Activated T-helper 2 cell treated with anti-CD3 and anti-CD28 coated beads, Interferon-gamma antibody, Interleukin-2, Interleukin-4, amounts not matched to agents 10 μg/mL and 5 μg/mL and 100 μg/mL, durations not matched to agents 14 hours and 24 hours and 36 hours (primary cell): ENCODE results near the gene DCUN1D2. TPM values are rescaled to one million over a fixed set of nuclear protein-coding genes. Genes with fewer than 3 reads are reported as not detected.
A peak's percentile ranks its signal among the peaks of the same experiment; 100 is the strongest.

ENCODE experiments used
- DNase-seq: peaks from one replicate; pipeline ENCODE4 v3.0.0; 2021; ENCODE audit warnings: low spot score
- H3K27ac Mint-ChIP-seq: one replicate; pipeline ENCODE4 v1.8.0; 2021; ENCODE audit warnings: mixed read lengths
- H3K27me3 Mint-ChIP-seq: one replicate; pipeline ENCODE4 v1.8.0; 2021; ENCODE audit warnings: low read depth, mixed read lengths
- H3K36me3 Mint-ChIP-seq: one replicate; pipeline ENCODE4 v1.8.0; 2021; ENCODE audit warnings: low read depth, mixed read lengths
- H3K4me1 Mint-ChIP-seq: one replicate; pipeline ENCODE4 v1.8.0; 2021; ENCODE audit warnings: low read depth, mixed read lengths
- H3K4me3 Mint-ChIP-seq: one replicate; pipeline ENCODE4 v1.8.0; 2021; ENCODE audit warnings: low read depth, mild to moderate bottlenecking, moderate library complexity, mixed read lengths
- H3K9me3 Mint-ChIP-seq: one replicate; pipeline ENCODE4 v1.8.0; 2021; ENCODE audit warnings: mixed read lengths
- intact Hi-C: fragments of 100-400 bp; cut with micrococcal nuclease; formaldehyde crosslinking; loops from one replicate; pipeline ENCODE4 v1.15.1; 2023
- total RNA-seq: library from RNA; stranded (reverse); gene quantifications from 2 replicates; pipeline ENCODE4 v1.2.3, GENCODE V29; 2022

The DCUN1D2 gene
- total RNA-seq, 1 donor from 2014 or later = 25.5 TPM

DNA sequence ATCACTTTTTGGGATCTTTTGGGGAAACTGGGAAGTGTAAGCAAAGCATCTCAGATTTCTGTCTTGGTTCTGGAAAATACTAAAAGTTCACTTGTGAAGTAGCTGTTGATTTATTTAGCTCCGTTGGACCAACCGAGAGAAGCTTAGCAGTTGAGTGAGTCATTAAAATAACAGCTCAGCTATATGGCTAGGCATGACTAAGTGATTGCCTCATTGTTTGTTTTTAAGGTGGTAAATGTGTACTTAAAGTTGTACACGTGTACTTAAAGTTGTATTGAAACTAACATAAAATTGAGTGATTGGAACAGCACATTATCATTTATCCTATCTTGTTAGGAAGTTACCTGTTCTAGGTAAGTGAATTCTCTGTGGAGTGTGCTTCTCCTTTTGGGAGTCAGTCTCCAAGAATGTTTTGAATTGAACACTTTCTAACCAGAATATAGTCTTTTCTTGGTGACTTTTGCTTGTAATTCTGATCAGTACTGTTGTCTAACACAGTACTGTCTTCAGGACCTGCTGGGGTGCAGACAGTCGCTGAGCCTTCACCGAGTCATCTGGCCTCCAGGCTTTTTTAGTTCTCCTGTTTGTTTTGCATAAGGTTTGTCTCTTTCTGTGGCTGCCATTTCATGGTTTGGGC lies 2.9 kb upstream of the DCUN1D2 start:
- H3K4me1 Mint-ChIP-seq = peaks cover 45% of the 10 kb centered on the region
- peaks cover 44% of the 10 kb centered on the region for H3K36me3 Mint-ChIP-seq
- DNase-seq = no peak
- no peaks in the 10 kb centered on the region for H3K27me3 Mint-ChIP-seq
- peak overlapping the region; percentile 44 for H3K27ac Mint-ChIP-seq
- intact Hi-C loops = no loop called here
- H3K4me3 Mint-ChIP-seq = peak overlapping the region; percentile 44
- no peaks in the 10 kb centered on the region for H3K9me3 Mint-ChIP-seq

DNA sequence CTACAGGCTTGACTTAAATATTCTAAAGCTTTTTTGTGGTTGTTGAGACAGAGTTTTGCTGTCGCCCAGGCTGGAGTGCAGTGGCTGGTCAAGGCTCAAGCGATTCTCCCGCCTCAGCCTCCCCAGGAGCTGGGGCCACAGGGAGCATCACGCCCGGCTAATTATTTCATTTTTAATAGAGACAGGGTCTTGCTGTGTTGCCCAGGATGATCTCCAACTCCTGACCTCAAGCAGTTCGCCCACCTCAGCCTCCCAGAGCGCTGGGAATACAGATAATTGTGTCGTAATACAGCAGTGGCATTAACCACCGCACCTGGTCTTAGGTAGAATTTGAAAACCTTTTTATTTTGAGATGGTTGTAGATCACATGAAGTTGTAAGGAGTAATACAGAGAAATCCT lies 1.5 kb upstream of the DCUN1D2 start:
- DNase-seq = no peak
- Mint-ChIP-seq H3K4me3 (peak overlapping the region; percentile 81), H3K9me3 (no peaks in the 10 kb centered on the region), H3K27me3 (no peaks in the 10 kb centered on the region), H3K36me3 (peaks cover 37% of the 10 kb centered on the region), H3K4me1 (peaks cover 55% of the 10 kb centered on the region), H3K27ac (peak overlapping the region; percentile 72)
- intact Hi-C loops = loop anchor here (2.0 kb wide), 2 partner anchors 93 to 195 kb away; partner anchors contain the start of genes LAMP1 and TFDP1

DNA sequence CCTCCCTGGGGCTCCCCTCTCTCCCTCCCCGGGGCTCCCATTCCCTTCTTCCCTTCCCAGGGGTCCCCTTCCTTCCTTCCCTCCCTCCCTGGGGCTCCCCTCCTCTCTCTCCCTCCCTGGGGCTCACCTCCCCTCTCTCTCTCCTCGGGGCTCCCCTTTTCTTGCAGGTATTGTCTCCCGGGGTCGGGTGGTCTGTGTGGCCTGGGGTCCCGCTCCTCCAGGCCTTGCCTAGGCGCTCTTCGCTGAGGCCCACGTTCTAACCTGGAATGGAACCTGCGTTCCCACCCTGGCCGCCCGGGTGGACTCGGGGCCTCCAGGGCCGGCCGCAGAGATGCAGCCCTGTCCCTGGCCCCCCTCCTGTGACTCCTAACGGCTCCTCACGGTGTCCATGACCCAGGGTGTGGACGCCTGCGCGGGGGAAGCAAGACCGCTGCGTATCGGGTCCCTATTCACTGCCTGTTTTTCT lies 940 bp upstream of the DCUN1D2 start:
- peaks cover 31% of the 10 kb centered on the region for H3K36me3 Mint-ChIP-seq
- no peaks in the 10 kb centered on the region for H3K9me3 Mint-ChIP-seq
- peaks cover 56% of the 10 kb centered on the region for H3K4me1 Mint-ChIP-seq
- H3K27ac Mint-ChIP-seq = peak overlapping the region; percentile 72
- H3K27me3 Mint-ChIP-seq = no peaks in the 10 kb centered on the region
- intact Hi-C loops = loop anchor here (2.0 kb wide), 2 partner anchors 93 to 195 kb away; partner anchors contain the start of genes LAMP1 and TFDP1
- DNase-seq = no peak
- H3K4me3 Mint-ChIP-seq = peak overlapping the region; percentile 81

- peaks cover 16% of the 10 kb centered on the region for H3K36me3 Mint-ChIP-seq
- H3K4me1 Mint-ChIP-seq = peaks cover 44% of the 10 kb centered on the region
- H3K27ac Mint-ChIP-seq = peak overlapping the region; percentile 79
- H3K4me3 Mint-ChIP-seq = peak overlapping the region; percentile 93
- DNase-seq = peak; percentile 32
- H3K9me3 Mint-ChIP-seq = no peaks in the 10 kb centered on the region
- no peaks in the 10 kb centered on the region for H3K27me3 Mint-ChIP-seq
- intact Hi-C loops = loop anchor here (2.0 kb wide), 2 partner anchors 95 to 193 kb away; partner anchors contain the start of genes LAMP1 and TFDP1
Measured at GRCh38 chr13:113489549-113490495, 689 bp downstream of the DCUN1D2 start.

DNA sequence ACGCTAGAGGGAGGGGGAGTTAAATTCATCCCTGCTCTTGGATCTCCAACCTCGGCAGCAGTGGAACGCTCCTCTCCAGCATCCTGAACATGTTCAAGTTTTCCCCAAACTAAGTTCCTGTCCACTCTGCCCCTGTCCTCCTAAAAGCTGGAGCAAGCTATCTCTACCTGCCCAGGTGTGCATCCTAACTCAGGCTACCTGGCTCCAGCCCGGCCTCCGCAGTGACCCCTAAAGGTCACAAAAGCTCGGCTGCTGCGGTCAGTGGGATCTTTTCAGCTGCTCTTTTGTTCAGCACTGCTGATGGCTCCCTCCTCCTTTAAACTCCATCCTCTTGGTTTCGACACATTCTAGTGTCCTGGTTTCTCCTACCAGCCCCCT lies 1.4 kb downstream of the DCUN1D2 start:
- no peak for DNase-seq
- Mint-ChIP-seq H3K4me3 (peak overlapping the region; percentile 93), H3K27ac (no peak overlapping the region), H3K36me3 (peaks cover 12% of the 10 kb centered on the region), H3K9me3 (no peaks in the 10 kb centered on the region), H3K4me1 (peaks cover 41% of the 10 kb centered on the region), H3K27me3 (no peaks in the 10 kb centered on the region)
- intact Hi-C loops = no loop called here

GRCh38 chr13:113488283-113488682 lies 2.2 kb downstream of the DCUN1D2 start:
- intact Hi-C loops = no loop called here
- H3K27me3 Mint-ChIP-seq = no peaks in the 10 kb centered on the region
- H3K9me3 Mint-ChIP-seq = no peaks in the 10 kb centered on the region
- peak overlapping the region; percentile 60 for H3K4me3 Mint-ChIP-seq
- peaks cover 7% of the 10 kb centered on the region for H3K36me3 Mint-ChIP-seq
- H3K4me1 Mint-ChIP-seq = peaks cover 32% of the 10 kb centered on the region
- H3K27ac Mint-ChIP-seq = no peak overlapping the region
- no peak for DNase-seq

GRCh38 chr13:113486698-113487097 lies 3.8 kb downstream of the DCUN1D2 start:
- Mint-ChIP-seq H3K27me3 (no peaks in the 10 kb centered on the region), H3K4me3 (no peak overlapping the region), H3K27ac (no peak overlapping the region), H3K36me3 (peaks cover 8% of the 10 kb centered on the region), H3K9me3 (no peaks in the 10 kb centered on the region), H3K4me1 (peaks cover 28% of the 10 kb centered on the region)
- intact Hi-C loops = no loop called here
- DNase-seq = no peak

DNA sequence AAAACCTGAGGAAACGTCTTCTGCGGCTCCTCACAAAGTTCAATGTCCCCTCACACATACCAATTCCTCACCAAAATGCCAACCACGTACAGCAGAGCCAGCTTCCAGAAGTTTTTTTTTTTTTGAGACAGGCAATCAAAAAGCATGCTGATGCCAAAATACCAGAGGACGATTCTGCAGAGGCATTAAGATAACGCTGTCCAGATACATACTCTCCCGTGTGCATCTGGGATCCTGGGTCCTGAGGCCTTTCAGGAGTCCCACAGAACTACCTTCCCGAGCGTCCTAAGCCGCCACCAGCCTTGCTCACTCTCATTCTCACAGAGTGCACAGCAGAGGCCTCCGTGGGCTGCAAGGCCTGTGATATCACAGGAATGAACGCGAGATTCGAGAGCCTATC lies 5.0 kb downstream of the DCUN1D2 start:
- Mint-ChIP-seq H3K27ac (no peak overlapping the region), H3K36me3 (peaks cover 9% of the 10 kb centered on the region), H3K27me3 (no peaks in the 10 kb centered on the region), H3K9me3 (no peaks in the 10 kb centered on the region), H3K4me1 (peaks cover 28% of the 10 kb centered on the region), H3K4me3 (no peak overlapping the region)
- no peak for DNase-seq
- intact Hi-C loops = no loop called here

- no peaks in the 10 kb centered on the region for H3K27me3 Mint-ChIP-seq
- intact Hi-C loops = no loop called here
- H3K9me3 Mint-ChIP-seq = no peaks in the 10 kb centered on the region
- H3K4me3 Mint-ChIP-seq = no peak overlapping the region
- H3K36me3 Mint-ChIP-seq = peaks cover 18% of the 10 kb centered on the region
- H3K27ac Mint-ChIP-seq = no peak overlapping the region
- no peak for DNase-seq
- peaks cover 16% of the 10 kb centered on the region for H3K4me1 Mint-ChIP-seq
Measured at GRCh38 chr13:113483504-113484293, 6.8 kb downstream of the DCUN1D2 start.

DNA sequence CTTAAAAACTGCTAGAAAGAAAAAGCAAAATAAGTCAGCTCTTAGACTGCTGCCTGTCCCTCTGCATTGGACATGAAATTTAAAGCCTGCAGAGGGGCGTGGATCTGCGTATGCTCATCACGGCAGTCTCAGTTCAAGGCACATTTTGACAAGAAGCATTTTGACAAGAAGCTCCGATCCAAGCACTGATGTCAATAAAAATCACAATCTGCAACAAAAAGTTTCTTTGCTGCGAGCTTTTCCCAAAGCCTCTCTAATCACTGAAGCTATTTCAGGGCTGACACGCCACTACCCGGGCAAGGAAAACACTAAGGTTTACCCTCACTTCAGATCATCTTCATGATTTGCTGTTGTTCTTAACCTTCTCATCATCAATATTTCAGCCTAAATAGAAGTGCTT lies 7.4 kb downstream of the DCUN1D2 start:
- H3K27me3 Mint-ChIP-seq = no peaks in the 10 kb centered on the region
- no peak overlapping the region for H3K4me3 Mint-ChIP-seq
- H3K36me3 Mint-ChIP-seq = peaks cover 23% of the 10 kb centered on the region
- no peak overlapping the region for H3K27ac Mint-ChIP-seq
- H3K9me3 Mint-ChIP-seq = no peaks in the 10 kb centered on the region
- intact Hi-C loops = no loop called here
- H3K4me1 Mint-ChIP-seq = peaks cover 10% of the 10 kb centered on the region
- DNase-seq = no peak

DNA sequence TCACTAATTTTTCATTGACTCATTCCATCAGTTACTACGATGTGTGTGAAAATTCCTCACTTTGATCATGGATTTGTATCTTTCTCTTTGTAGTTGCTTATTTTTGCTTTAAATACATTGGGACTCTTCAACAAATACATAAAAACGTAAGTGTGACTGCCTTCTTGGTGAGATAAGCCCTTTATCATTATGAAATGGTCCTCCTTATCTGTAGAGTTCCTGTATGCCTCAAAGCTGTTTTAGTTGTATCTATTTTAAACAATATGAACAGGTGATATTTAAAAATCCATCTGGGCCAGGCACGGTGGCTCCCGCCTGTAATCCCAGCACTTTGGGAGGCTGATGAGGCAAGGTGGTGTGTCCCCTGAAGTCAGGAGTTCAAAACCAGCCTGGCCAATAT lies 11.3 kb downstream of the DCUN1D2 start:
- Mint-ChIP-seq H3K4me1 (no peaks in the 10 kb centered on the region), H3K9me3 (no peaks in the 10 kb centered on the region), H3K27ac (no peak overlapping the region), H3K36me3 (peaks cover 53% of the 10 kb centered on the region), H3K4me3 (no peak overlapping the region), H3K27me3 (no peaks in the 10 kb centered on the region)
- intact Hi-C loops = no loop called here
- DNase-seq = no peak

GRCh38 chr13:113477724-113478123 lies 12.8 kb downstream of the DCUN1D2 start:
- Mint-ChIP-seq H3K36me3 (peaks cover 55% of the 10 kb centered on the region), H3K27me3 (no peaks in the 10 kb centered on the region), H3K27ac (no peak overlapping the region), H3K4me3 (no peak overlapping the region), H3K9me3 (no peaks in the 10 kb centered on the region), H3K4me1 (no peaks in the 10 kb centered on the region)
- intact Hi-C loops = no loop called here
- no peak for DNase-seq
